ENCODE measurements around the gene ERBB4.

- no peak for TF ChIP-seq CTCF (IDR thresholded peaks at IDR 0.05)
- TF ChIP-seq REST (IDR thresholded peaks at IDR 0.05; ENCODE audit: insufficient read depth in 1 of 2, low read depth in 2 of 2, low read length in 1 of 2) = no peak
- TF ChIP-seq POLR2AphosphoS5 (IDR thresholded peaks at IDR 0.05; ENCODE audit: low read depth, low read length) = no peak
- TF ChIP-seq SIN3A (IDR thresholded peaks at IDR 0.05; ENCODE audit: borderline replicate concordance, insufficient read depth, low read depth, low read length) = no peak
- no peak for TF ChIP-seq TCF7L2 (IDR thresholded peaks at IDR 0.05; ENCODE audit: low read depth, low read length)
These were observed 530.6 kb downstream of the ERBB4 start for GRCh38 chr2:212007972-212008371.
